GM19043 (cell line): ENCODE data around the gene ASXL2.
A peak's percentile ranks its signal among the peaks of the same experiment; 100 is the strongest.
"Not testable (repeated sequence)": the region's sequence is repeated elsewhere in the genome, so short reads cannot be mapped to it uniquely, and the experiment has no call there.

Source experiments
- ATAC-seq: cut with Tn5 transposase; IDR thresholded peaks from one replicate; pipeline ENCODE4 v1.9.1; 2021; ENCODE audit warnings: low read depth; ENCODE audit not compliant: unreplicated experiment

The ASXL2 gene

DNA sequence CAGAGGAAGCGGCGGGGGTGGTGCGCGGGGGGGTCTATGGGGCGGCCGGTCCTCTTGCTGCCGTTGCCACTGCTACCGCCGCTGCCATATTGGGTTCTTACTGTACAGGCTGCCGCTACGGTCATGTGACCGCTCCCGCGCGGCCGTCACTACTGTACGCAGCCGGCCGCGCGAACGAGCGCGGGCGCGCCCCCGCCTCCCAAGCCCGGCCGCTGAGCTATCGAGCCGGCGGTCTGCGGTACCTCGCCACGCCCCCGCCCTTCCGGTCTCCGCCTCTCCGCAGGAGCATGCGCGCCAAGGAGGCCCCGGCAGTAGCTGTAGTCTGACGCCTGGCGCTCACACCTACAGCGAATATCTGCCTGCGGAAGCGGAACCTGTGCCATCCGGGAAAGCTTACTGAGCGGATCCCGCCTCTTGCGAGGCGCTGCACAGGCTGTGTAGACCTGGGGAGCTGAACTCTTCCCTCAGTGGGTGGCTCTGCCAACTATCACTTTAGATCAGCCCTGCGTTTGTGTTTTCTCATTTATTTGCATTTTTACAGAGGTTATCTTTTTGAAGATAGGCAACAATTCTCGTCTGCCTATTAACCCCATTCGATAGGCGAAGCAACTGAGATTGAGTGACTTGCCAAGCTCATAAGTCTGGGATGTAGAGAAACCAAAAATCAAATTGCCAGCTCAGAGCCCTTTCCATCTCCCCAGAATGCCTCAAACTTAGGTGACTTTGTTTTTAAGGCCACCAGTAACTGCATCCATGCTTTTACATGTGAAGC, at the start of gene ASXL2:
ASXL2 (minus strand) TSS at position 127 of the 772 bp plus-strand sequence. CDS start 265 bp downstream, outside the sequence.
- peak; percentile 93 for ATAC-seq

DNA sequence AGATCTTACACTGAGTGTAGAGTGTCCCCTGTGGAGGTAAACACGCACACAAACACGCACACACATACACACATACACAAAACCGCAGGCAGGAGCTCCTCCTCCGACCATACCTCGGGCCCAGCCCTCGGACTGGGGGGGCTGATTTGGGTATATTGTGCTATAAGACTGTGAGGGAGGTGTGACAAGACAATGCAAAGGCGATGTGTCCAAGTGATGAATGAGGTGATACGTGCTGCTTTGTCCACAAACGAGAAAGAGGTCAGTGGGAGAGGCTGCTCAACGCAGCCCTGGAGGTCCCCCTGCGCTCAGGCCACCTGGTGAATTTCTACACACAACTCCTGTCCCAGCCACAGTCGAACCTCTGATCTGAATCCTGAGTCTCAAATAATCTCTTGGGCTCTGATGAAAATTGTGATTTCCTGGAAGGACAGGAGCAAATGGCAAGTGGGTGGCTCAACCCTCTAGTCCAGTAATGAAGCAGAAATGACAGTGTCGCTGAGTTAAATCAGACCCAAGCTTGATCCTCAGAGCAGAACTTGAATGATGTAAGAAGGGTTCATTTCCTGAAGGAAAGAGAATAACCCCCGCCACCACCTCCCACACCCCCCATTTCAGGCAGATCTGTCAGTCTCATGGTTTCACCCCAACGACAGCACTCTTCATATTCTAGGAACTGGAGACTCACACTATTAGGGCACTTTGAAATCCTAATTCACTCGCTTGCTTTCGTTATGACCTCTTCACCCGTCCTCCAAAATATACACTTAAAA, 48.9 kb upstream of the ASXL2 start:
- no peak for ATAC-seq

DNA sequence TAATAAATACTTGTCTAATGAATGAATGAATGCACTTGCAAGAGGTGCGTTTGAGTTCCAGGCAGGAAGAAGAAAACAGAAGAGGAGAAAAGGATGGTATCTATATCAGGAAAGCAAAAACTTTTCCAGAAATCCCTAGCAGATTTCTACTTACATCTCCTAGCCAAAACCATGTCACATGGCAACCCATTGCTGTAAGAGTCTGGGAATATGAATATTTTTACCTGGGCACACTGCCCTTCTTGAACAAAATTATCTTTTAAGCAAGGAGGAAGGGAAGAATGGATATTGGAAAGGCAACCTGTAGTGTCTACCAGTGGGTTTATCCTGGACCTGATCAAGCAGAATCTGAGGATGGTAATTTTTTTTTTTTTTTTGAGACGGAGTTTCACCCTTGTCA, 44.2 kb upstream of the ASXL2 start:
- no peak for ATAC-seq

DNA sequence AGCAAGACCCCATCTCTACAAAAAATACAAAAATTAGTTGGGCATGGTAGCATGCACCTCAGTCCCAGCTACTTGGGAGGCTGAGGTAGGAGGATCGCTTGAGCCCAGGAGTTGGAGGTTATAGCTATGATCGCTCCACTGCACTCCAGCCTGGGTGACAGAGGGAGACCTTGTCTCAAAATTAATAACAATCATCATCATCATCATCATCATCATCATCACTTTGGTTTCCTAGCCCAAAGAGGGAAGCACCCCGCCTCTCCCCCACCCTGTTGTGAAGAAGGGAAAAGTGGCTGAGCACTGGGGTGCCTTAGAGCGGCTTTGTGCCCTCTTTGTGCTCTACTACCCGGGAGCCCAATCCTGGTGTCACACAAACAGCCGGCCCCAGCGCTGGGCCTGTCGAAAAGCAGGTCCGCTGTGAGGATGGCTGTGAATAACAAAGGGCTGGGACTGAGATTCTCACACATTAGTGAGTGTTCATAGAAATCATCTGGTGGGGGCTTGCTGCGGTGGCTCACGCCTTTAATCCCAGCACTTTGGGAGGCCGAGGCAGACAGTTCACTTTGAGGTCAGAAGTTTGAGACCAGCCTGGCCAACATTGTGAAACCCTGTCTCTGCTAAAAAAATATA, 42.6 kb upstream of the ASXL2 start:
- ATAC-seq = no peak

DNA sequence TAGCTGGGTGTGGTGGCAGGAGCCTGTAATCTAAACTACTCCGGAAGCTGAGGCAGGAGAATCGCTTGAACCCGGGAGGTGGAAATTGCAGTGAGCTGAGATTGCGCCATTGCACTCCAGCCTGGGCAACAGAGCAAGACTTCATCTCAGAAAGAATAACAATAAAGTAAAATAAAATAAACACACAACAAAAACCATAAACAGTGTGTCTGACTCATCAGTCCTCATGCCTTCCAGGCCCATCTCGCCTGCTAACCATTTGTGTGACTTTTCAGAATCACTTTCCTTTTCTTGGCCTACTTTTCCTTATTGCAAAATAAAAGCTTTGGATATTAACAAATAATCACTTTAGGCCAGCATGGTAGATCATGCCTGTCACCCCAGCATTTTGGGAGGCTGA, 42.0 kb upstream of the ASXL2 start:
- ATAC-seq = no peak

DNA sequence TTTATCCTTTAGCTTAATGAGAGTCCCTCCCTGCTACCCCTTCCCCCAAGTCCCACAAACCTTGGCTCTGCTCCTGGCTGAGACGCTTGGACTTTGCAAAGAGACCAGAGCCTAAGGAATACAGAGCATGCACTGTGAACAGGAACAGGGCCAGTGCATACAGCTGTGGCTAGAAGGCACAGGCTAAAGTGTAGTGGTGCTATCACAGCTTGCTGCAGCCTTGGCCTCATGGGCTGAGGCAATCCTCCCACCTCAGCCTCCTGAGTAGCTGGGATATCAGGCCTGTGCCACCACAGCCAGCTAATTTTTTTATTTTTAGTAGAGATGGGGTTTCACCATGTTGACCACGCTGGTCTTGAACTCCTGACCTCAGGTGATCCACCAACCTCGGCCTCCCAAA, 39.5 kb upstream of the ASXL2 start:
- ATAC-seq = no peak

DNA sequence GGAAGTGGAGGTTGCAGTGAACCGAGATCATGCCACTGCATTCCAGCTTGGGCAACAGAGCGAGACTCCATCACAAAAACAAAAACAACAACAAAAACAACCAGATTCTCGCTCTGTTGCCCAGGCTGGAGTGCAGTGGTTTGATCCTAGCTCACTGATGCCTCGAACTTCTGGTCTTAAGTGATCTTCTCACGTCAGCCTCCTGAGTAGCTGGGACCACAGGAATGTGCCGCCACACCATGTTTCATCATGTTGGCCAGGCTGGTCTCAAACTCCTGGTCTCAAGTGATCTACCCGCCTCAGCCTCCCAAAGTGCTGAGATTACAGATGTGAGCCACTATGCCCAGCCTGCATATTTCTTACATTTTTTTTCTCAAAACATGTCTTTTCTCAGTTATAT, 39.1 kb upstream of the ASXL2 start:
- not testable (repeated sequence) for ATAC-seq

DNA sequence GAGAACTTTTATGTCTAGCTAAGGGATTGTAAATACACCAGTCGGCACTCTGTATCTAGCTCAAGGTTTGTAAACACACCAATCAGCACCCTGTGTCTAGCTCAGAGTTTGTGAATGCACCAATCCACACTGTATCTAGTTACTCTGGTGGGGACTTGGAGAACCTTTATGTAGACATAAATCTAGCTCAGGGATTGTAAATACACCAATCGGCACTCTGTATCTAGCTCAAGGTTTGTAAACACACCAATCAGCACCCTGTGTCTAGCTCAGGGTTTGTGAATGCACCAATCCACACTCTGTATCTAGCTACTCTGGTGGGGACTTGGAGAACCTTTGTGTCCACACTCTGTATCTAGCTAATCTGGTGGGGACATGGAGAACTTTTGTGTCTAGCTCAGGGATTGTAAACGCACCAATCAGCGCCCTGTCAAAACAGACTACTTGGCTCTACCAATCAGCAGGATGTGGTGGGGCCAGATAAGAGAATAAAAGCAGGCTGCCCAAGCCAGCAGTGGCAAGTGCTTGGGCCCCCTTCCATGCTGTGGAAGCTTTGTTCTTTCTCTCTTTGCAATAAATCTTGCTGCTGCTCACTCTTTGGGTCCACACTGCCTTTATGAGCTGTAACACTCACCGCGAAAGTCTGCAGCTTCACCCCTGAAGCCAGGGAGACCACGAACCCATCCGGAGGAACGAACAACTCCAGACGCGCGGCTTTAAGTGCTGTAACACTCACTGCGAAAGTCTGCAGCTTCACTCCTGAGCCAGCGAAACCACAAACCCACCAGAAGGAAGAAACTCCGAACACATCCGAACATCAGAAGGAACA, 37.9 kb upstream of the ASXL2 start:
- not testable (repeated sequence) for ATAC-seq

DNA sequence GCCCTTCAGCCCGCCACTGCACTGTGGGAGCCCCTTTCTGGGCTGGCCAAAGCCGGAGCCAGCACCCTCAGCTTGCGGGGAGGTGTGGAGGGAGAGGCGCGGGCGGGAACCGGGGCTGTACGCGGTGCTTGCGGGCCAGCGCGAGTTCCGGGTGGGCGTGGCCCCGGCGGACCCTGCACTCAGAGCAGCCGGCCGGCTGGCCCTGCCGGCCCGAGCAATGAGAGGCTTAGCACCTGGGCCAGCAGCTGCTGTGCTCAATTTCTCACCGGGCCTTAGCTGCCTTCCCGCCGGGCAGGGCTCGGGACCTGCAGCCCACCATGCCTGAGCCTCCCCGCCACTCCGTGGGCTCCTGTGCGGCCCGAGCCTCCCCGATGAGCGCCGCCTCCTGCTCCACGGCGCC, 37.1 kb upstream of the ASXL2 start:
- ATAC-seq = not testable (repeated sequence)

DNA sequence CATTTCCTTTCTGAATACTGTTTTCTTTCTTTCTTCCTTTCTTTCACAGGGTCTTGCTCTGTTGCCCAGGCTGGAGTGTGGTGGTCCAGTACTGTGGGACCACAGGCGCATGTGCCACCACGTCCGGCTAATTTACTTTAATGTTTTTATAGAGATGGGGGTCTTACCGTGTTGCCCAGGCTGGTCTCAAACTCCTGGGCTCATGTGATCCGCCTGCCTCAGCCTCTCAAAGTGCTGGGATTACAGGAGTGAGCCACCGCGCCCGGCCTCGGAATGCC, 35.3 kb upstream of the ASXL2 start:
- ATAC-seq = not testable (repeated sequence)

DNA sequence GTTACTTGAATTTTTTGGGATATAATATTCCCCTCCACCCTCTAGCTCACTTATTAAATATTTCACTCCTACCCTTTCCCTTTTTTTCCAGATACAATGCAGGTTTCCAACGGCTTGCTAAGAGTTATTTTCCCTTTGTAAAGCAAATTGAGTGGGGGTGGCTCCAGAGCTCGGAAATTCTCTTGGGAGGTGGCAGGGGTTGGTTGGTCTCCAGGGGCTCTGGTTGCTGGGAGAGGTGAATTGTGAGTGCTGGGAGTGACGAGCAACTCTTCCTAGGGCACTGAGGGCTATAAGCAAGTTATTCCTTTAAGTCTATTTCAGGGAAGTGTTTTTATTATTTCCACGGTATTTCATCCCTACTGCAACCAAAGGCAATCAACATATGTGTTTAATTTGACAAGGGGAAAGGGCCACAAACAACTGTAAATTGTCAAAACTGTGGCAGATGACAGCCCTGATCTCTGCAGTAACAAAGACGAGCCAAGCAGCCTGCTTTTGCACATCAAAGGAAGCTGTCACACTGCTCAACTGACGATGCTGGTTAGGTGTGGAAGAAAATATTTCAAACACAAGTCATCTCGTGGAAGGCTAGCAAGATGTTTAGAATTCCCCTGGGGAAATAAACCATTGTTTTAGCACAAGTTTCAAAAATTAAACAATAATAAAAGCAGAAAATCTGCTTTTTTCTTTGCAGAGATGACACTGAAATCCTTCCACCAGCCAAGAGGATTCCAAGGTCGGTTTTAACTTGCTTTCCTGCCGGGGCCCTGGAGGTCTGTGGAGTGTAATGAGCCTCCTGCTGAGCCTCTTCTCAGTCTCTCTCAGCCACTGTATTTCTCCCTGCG, 34.8 kb upstream of the ASXL2 start:
- no peak for ATAC-seq

DNA sequence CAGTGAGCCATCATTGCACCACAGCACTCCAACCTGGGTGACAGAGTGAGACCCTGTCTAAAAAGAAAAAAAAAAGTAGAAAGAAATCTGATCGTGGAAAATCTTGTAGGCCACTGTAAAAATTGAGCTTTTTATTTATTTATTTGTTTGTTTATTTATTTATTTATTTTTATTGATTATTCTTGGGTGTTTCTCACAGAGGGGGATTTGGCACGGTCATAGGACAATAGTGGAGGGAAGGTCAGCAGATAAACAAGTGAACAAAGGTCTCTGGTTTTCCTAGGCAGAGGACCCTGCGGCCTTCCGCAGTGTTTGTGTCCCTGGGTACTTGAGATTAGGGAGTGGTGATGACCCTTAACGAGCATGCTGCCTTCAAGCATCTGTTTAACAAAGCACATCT, 31.3 kb upstream of the ASXL2 start:
- not testable (repeated sequence) for ATAC-seq

DNA sequence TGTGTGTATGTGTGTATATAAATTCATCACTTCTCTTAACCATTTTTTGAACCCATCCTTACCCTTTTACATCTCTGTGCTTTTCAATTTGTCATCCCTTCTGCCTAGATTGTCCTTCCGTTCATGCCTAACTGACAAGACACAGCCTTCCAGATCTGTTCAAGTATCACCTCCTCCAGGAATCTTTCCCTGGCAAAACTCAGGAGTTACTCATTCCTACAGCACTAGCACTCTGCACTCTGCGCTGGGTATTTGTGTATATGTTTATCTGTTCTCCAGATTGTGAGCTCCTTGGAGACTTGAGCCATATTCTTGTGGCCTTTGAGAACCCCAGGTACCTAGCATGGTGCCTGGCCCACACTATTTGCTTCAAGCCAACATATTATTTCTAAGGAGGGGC, 26.8 kb upstream of the ASXL2 start:
- ATAC-seq = no peak

DNA sequence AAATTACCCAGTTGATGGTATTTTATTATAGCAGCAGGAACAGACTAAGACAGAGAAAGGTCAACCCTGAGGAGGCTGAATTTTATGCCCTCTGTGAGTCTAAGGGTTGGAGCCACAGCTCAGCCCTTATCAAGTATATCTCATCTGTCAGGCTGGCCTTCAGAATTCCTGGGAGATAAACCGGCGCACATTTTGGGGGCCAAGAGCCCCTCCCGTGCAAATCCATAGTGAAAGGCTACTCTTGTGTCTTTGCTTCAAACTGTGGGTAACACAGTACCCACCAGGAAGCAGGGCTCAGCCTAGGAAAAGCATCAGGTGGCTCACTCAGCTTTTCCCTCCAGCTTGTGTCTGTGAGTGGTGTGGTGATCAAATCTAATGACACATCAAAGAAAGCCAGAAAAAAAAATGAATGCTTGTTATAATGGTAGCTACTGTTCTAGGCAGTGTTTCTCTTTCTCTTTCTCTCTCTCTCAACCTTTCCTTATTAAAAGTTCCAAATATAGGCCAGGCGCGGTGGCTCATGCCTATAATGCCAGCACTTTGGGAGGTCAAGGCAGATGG, 25.0 kb upstream of the ASXL2 start:
- no peak for ATAC-seq

DNA sequence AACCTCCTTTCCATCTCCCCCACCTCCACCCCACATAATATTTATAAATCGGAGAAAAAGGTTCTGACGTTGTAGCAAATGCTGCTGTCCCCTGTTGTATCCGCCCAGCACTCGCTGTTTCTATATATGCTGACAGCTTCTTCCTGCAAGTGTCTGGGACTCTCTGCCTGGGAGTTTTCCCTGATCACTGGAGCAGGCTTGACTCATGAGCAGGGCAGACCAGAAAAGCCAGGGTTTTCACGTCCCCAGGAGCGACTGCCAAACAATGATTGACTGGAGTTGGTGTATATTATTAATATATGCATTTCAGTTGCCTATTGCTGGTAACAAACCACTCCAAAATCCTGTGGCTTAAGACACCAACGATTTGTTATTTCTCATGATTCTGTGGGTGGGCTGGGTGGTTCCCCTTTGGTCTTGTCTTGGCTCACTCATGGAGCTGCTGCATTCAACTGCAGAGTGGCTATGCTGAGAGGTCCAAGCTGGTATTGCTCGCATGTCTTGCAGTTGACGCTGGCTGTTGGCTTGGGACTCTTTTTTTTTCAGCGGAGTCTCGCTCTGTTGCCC, 21.2 kb upstream of the ASXL2 start:
- no peak for ATAC-seq

DNA sequence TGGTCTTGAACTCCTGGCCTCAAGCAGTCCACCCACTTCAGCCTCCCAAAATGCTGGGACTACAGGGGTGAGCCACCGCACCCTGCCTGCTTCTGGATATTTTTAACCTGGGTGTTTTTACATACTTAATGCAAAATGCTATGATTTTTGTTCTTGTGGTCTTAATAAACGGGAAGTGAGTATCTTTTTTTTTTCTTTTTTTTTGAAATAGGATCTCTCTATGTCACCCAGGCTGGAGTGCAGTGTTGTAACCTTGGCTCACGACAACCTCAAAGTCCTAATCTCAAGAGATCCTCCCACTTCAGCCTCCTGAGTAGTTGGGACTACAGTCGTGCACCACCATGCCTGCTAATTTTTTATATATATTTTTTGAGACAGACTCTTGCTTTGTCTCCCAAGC, 19.2 kb upstream of the ASXL2 start:
- no peak for ATAC-seq

DNA sequence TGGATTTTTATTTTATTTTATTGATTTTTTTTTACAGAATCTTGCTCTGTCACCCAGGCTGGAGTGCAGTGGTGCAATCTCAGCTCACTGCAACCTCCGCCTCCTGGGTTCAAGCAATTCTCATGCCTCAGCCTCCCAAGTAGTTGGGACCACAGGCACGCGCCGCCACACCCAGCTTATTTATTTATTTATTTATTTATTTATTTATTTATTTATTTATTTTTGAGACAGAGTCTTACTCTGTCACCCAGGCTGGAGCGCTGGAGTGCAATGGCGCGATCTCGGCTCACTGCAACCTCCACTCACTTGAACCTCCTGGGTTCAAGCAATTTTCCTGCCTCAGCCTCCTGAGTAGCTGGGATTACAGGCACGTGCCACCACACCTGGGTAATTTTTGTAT, 18.0 kb upstream of the ASXL2 start:
- not testable (repeated sequence) for ATAC-seq

DNA sequence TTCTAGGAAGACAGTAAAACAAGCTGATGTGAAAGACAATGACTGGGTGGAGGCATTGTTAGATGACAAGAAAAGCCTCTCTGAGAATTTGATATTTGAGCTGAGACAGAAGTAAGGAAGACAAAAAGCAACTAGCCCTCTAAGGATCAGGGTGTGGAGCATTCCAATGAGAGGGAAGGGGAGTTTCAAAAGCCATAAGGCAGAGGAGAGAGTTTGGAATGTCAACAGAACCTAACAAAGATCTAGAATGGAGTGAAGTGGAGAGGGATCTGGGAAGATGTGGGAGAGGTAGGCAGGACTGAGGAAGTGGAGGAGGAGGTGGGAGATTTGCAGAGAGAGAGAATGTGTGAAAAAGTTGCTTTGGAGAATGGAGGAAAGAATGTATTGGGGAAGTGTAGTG, 17.3 kb upstream of the ASXL2 start:
- ATAC-seq = no peak

DNA sequence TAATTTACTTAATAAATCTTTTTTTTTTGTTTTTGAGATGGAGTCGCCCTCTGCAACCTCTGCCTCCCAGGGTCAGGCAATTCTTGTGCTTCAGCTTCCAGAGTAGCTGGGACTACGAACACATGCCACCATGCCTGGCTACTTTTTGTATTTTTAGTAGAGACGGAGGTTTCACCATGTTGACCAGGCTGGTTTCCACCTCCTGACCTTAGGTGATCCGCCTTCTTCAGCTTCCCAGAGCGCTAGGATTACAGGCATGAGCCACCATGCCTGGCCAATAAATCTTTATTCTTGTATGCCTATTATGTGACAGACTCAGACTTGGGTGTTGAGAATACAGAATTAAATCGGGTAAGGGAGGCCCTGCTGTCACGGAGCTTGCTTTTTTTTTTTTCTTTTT, 16.7 kb upstream of the ASXL2 start:
- ATAC-seq = no peak
